GM18519 (cell line): ENCODE measurements around the gene SPACA4.

ENCODE experiments used
- ATAC-seq: cut with Tn5 transposase; IDR thresholded peaks from one replicate; pipeline ENCODE4 v1.9.1; 2021; ENCODE audit warnings: mild to moderate bottlenecking, moderate library complexity; ENCODE audit not compliant: unreplicated experiment, low FRiP score

Gene SPACA4

GRCh38 chr19:48646001-48646721 is 39.6 kb downstream of the SPACA4 start, which contains the start of gene CA11:
CA11 (minus strand) TSS chr19:48646187; CDS start chr19:48645632, 555 bp downstream.
- no peak for ATAC-seq

GRCh38 chr19:48646722-48647216 is 40.2 kb downstream of the SPACA4 start:
- no peak for ATAC-seq

- no peak for ATAC-seq
Measured at GRCh38 chr19:48648134-48648533, 41.6 kb downstream of the SPACA4 start.

- ATAC-seq: no peak
Measured at GRCh38 chr19:48650974-48651682, 44.6 kb downstream of the SPACA4 start.

- no peak for ATAC-seq
Measured at GRCh38 chr19:48651683-48652048, 45.1 kb downstream of the SPACA4 start.

- ATAC-seq: no peak
Measured at GRCh38 chr19:48654299-48655059, 47.9 kb downstream of the SPACA4 start.

GRCh38 chr19:48656840-48657474 is 50.4 kb downstream of the SPACA4 start:
- no peak for ATAC-seq
